Keratinocyte (primary cell): ENCODE results near the gene ENTREP1. TPM values are rescaled to one million over a fixed set of nuclear protein-coding genes. Genes with fewer than 3 reads are reported as not detected.

Experiments
- DNase-seq: peaks from one replicate; pipeline ENCODE4 v3.0.0-alpha.2; 2011; ENCODE audit warnings: low read depth, missing footprints, low spot score
- FAIRE-seq: peaks from 2 replicates; lab custom pipeline; 2011; peaks lifted over from hg19 to GRCh38; lab: Jason Lieb, UNC
- H2AFZ ChIP-seq: 2 replicates; pipeline ENCODE4 v1.6.0; 2012; ENCODE audit warnings: low read length, control low read depth, inconsistent platforms; ENCODE audit not compliant: control insufficient read depth
- H3K27ac ChIP-seq: 2 replicates; pipeline ENCODE4 v1.5.1; 2011; ENCODE audit warnings: low read length; ENCODE audit not compliant: control insufficient read depth, insufficient read depth
- H3K27me3 ChIP-seq: 3 replicates; pipeline ENCODE4 v1.6.0; 2011; ENCODE audit warnings: low read length; ENCODE audit not compliant: control insufficient read depth, insufficient read depth; ENCODE audit errors: extremely low read depth
- H3K36me3 ChIP-seq, 2 experiments: 2 replicates in 1 of 2; 3 replicates in 1 of 2; pipeline ENCODE4 v1.5.1; 2011; ENCODE audit warnings: low read length in 2 of 2, mild to moderate bottlenecking in 1 of 2; ENCODE audit not compliant: control insufficient read depth in 2 of 2, insufficient read depth in 2 of 2; ENCODE audit errors: extremely low read depth in 1 of 2
- H3K4me1 ChIP-seq: 3 replicates; pipeline ENCODE4 v1.5.1; 2011; ENCODE audit warnings: low read length; ENCODE audit not compliant: control insufficient read depth, insufficient read depth; ENCODE audit errors: extremely low read depth
- H3K4me2 ChIP-seq: 3 replicates; pipeline ENCODE4 v1.6.0; 2011; ENCODE audit warnings: low read depth, low read length; ENCODE audit not compliant: control insufficient read depth, insufficient read depth; ENCODE audit errors: extremely low read depth
- H3K4me3 ChIP-seq, 3 experiments: fragments of 200-600 bp in 1 of 3; sonication (generic) in 1 of 3; 2 replicates in 2 of 3; 3 replicates in 1 of 3; pipeline ENCODE4 v1.5.1; 2011 to 2016; ENCODE audit warnings: low read length in 3 of 3, mild to moderate bottlenecking in 3 of 3, control low read depth in 2 of 3, inconsistent platforms in 1 of 3, low read depth in 1 of 3, mixed read lengths in 1 of 3, mixed run types in 1 of 3, moderate library complexity in 1 of 3; ENCODE audit not compliant: control insufficient read depth in 2 of 3, insufficient read depth in 2 of 3; ENCODE audit errors: extremely low read depth in 1 of 3
- H3K79me2 ChIP-seq: 2 replicates; pipeline ENCODE4 v1.6.0; 2012; ENCODE audit warnings: low read length; ENCODE audit not compliant: control insufficient read depth, insufficient read depth
- H3K9ac ChIP-seq: 3 replicates; pipeline ENCODE4 v1.6.0; 2011; ENCODE audit warnings: low read length; ENCODE audit not compliant: control insufficient read depth, insufficient read depth; ENCODE audit errors: extremely low read depth
- H3K9me1 ChIP-seq: 3 replicates; pipeline ENCODE4 v1.6.0; 2011; ENCODE audit warnings: low read length; ENCODE audit not compliant: control insufficient read depth, insufficient read depth; ENCODE audit errors: extremely low read depth
- H3K9me3 ChIP-seq: 2 replicates; pipeline ENCODE4 v1.5.1; 2012; ENCODE audit warnings: low read depth, low read length; ENCODE audit not compliant: control insufficient read depth
- H4K20me1 ChIP-seq: 3 replicates; pipeline ENCODE4 v1.6.0; 2011; ENCODE audit warnings: low read length; ENCODE audit not compliant: control insufficient read depth, insufficient read depth; ENCODE audit errors: extremely low read depth
- EZH2 ChIP-seq: IDR thresholded peaks from one replicate; pipeline ENCODE4 v1.6.1; 2012; ENCODE audit warnings: inconsistent platforms, mild to moderate bottlenecking, low read length, moderate library complexity
- dilution Hi-C: fragments of 300-500 bp; cut with MboI; formaldehyde crosslinking; loops from one replicate; pipeline ENCODE4 v1.7.0; 2020; ENCODE audit warnings: low sequenced_read_pairs; ENCODE audit not compliant: extremely low pct_ligation_motif_present
- polyA plus RNA-seq, 5 experiments: library from polyadenylated mRNA; depleted of rRNA in 3 of 5; stranded (reverse) in 3 of 5; stranded (forward) in 1 of 5; unstranded in 1 of 5; fragments of >200 nt; gene quantifications; 1 replicate in 1 of 5; 2 replicates in 3 of 5; 3 replicates in 1 of 5; pipeline versions ENCODE4 v1.2.1 to v1.2.3, GENCODE V29; 2011 to 2012; ENCODE audit warnings: missing spikeins in 2 of 5, low read depth in 1 of 5, low replicate concordance in 1 of 5
- TF ChIP-seq, protein P1 (sequence below), 3 experiments: IDR thresholded peaks in 1 of 3; conservative IDR thresholded peaks in 1 of 3; optimal IDR thresholded peaks in 1 of 3; 2 replicates in 2 of 3; 3 replicates in 1 of 3; pipeline versions ENCODE3 to v1.5.1; 2011; ENCODE audit warnings: low read length in 3 of 3, mild to moderate bottlenecking in 3 of 3, moderate library complexity in 2 of 3, control low read depth in 1 of 3, inconsistent platforms in 1 of 3; ENCODE audit not compliant: insufficient read depth in 2 of 3; ENCODE audit errors: extremely low read depth in 1 of 3

Gene ENTREP1
- polyA plus RNA-seq, 1 donor (not counting 4 experiments of a cell fraction or from before 2014, with no cell fraction given): 0.52 TPM

DNA sequence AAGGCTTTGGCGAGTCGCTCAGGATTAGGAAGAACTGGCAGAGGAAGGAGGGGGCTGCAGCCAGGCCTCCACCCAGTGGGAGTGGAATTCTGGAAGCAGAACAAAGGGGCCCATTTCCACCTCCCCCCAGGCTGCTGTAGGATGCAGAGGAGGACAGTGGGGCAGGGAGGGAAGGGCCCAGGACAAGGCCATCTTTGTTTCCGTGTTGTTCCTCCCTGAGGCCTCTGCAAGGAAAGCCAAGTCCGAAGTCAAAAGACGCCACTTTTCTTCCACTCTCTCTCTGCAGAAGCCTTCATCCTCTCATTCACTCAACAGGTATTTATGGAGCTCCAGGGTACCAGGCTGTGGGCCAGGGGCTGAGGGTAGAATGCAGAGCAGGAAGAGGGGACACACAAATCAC lies 70.7 kb downstream of the ENTREP1 start:
- TF ChIP-seq, protein P1, sequence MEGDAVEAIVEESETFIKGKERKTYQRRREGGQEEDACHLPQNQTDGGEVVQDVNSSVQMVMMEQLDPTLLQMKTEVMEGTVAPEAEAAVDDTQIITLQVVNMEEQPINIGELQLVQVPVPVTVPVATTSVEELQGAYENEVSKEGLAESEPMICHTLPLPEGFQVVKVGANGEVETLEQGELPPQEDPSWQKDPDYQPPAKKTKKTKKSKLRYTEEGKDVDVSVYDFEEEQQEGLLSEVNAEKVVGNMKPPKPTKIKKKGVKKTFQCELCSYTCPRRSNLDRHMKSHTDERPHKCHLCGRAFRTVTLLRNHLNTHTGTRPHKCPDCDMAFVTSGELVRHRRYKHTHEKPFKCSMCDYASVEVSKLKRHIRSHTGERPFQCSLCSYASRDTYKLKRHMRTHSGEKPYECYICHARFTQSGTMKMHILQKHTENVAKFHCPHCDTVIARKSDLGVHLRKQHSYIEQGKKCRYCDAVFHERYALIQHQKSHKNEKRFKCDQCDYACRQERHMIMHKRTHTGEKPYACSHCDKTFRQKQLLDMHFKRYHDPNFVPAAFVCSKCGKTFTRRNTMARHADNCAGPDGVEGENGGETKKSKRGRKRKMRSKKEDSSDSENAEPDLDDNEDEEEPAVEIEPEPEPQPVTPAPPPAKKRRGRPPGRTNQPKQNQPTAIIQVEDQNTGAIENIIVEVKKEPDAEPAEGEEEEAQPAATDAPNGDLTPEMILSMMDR (optimal IDR thresholded peaks at IDR 0.05 in 1 of 3, IDR thresholded peaks at IDR 0.05 in 1 of 3, conservative IDR thresholded peaks at IDR 0.05 in 1 of 3; ENCODE audit: extremely low read depth in 1 of 3, insufficient read depth in 2 of 3, low read length in 3 of 3): no peak
- TF ChIP-seq EZH2: no peak
- Histone ChIP-seq H3K9ac (no peak overlapping the region), H3K4me1 (peaks cover 8% of the 10 kb centered on the region), H4K20me1 (no peaks in the 10 kb centered on the region), H2AFZ (no peak overlapping the region), H3K27me3 (peaks cover 3% of the 10 kb centered on the region), H3K79me2 (no peaks in the 10 kb centered on the region), H3K4me3 (no peak overlapping the region), H3K27ac (no peak overlapping the region), H3K9me3 (no peaks in the 10 kb centered on the region), H3K4me2 (no peak overlapping the region), H3K36me3 (no peaks in the 10 kb centered on the region), H3K9me1 (no peaks in the 10 kb centered on the region)
- DNase-seq (no peak), FAIRE-seq (no peak)
- dilution Hi-C loops: no loop called here

DNA sequence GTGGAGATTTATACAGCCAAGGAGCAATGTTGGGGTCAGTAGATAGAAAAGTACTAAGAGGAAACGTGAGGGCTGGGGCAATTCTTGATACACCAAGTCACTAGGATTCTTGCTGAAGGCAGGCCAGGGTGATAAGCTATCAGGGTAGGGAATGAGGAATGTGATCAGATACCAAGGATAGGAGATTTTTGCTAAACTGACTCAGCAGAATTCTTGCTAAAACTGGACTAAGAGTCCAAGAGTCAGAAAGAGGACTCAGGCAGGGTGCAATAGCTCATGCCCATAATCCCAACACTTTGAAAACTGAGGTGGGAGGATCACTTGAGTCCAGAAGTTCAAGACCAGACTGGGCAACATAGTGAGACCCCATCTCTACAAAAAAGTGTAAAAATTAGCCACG lies 71.7 kb downstream of the ENTREP1 start:
- Histone ChIP-seq H4K20me1 (no peaks in the 10 kb centered on the region), H3K79me2 (no peaks in the 10 kb centered on the region), H3K27me3 (peaks cover 3% of the 10 kb centered on the region), H3K9me1 (no peaks in the 10 kb centered on the region), H3K9me3 (no peaks in the 10 kb centered on the region), H2AFZ (no peak overlapping the region), H3K4me3 (no peak overlapping the region), H3K36me3 (no peaks in the 10 kb centered on the region), H3K27ac (no peak overlapping the region), H3K4me2 (no peak overlapping the region), H3K4me1 (peaks cover 8% of the 10 kb centered on the region), H3K9ac (no peak overlapping the region)
- TF ChIP-seq EZH2: no peak
- TF ChIP-seq, protein P1 (optimal IDR thresholded peaks at IDR 0.05 in 1 of 3, IDR thresholded peaks at IDR 0.05 in 1 of 3, conservative IDR thresholded peaks at IDR 0.05 in 1 of 3; ENCODE audit: extremely low read depth in 1 of 3, insufficient read depth in 2 of 3, low read length in 3 of 3): no peak
- dilution Hi-C loops: no loop called here
- DNase-seq (no peak), FAIRE-seq (no peak)
